Activated CD4-positive, alpha-beta T cell treated with anti-CD3 and anti-CD28 coated beads for 24 hours (primary cell): Measurements from ENCODE around the gene CHST11.

Experiments
- DNase-seq, 2 donors: peaks; one replicate each; pipeline ENCODE4 v3.0.0-alpha.2; 2020; ENCODE audit warnings: low read depth in 2 of 2

CHST11 gene

GRCh38 chr12:104504146-104504545, 47.4 kb downstream of the CHST11 start:
- no peak for DNase-seq

GRCh38 chr12:104505095-104505818, 48.5 kb downstream of the CHST11 start:
- DNase-seq: no peak

- DNase-seq: no peak
Observed at GRCh38 chr12:104506676-104507401, 50.1 kb downstream of the CHST11 start.

DNA sequence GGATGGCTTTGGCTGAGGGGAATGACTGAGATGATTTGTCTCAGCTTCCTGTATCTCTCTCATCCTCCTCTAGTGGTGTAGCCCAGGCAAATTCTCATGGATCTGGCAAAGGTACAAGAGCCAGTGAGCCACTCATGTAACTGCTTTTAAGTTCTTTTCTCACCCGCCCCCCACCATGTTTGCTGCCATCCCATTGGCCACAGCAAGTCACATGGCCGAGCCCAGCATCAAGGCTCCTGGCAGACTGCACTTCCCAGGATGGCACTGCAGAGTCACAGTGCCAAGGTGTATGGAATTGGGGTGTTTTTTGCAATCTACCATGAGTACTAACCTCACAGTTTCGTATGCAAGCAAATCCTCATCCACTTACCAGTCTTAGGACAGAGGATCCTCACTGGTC, 50.9 kb downstream of the CHST11 start:
- DNase-seq: no peak

DNA sequence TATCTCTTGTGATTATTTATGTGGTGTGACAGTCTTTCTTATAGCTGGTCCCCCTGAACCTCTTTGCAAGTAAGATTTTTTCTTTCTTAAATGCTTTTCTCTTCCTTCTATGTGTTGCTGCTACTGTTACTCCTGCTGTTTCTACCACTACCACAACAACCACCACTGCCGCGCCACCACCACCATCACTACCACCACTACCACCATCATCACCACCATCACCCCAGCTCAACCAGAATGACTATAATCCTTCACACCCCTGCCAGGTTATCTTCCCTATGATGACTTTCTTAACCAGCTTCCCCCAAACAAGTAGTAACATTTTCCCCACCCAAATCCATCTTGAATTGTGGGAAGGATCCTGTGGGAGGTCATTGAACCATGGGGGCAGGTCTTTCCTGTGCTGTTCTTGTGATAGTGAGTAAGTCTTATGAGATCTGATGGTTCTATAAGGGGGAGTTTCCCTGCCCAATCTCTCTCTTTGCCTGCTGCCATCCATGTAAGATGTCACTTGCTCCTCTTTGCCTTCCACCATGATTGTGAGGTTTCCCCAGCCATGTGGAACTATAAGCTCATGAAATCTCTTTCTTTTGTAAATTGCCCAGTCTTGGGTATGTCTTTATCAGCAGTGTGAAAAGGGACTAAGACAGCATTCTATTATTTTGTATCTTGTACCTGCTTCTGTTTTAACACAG, 52.2 kb downstream of the CHST11 start:
- DNase-seq: no peak

DNA sequence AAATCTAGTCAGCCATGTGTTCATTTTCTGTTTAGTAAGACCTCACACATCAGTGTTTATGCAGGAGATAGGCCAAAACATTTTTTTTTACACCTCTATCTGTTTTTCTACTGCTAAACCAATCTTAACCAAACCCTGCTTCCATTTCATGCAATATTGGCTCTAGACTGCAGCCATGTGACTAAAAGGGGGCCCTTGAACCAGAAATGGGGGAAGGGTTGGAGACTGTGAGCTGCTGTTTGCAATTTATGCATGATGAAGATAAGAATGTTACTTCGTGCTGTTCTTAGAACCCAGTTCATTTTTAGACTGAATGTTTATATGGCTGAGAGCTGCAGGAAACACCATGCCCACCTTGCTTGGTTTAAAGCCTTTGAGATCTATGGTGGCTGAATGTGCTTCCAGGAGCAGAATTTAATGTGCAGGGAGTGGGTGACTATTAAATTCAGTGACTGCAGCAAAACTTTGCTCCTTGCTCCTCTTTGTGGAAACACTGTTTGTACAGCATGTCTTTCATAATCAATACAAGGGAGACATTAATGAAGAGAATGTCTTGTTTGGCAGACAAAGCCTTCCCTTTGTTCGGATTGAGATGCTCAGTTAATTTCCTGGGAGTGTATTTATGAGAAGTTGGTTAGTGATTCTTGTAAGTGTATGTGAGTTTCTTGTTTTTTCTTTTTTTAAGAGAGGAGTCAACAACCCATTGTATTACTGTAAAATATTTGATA, 53.6 kb downstream of the CHST11 start:
- no peak for DNase-seq

GRCh38 chr12:104510873-104511440, 54.2 kb downstream of the CHST11 start:
- DNase-seq: no peak

DNA sequence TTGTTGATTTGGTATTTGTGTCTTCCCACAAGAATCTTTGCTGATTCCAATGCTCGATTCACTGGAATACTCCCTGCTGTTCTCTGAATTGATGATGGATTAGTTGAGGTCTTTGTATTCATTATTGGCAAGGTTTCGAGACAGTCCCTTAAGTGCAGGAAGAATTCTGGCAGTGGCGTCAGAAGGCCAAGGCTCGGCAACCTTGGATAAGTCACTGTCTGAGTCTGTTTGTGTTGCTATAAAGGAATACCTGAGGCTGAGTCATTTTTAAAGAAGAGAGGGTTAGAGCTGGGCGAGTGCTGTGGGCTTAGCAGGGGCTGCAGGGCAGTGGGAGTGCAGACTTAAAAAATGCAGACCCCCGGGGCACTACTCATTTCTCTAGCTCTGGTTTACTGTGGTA, 56.9 kb downstream of the CHST11 start:
- no peak for DNase-seq

GRCh38 chr12:104514092-104514810, 57.5 kb downstream of the CHST11 start:
- DNase-seq: no peak

- DNase-seq: no peak
Observed at GRCh38 chr12:104515899-104516298, 59.2 kb downstream of the CHST11 start.

DNA sequence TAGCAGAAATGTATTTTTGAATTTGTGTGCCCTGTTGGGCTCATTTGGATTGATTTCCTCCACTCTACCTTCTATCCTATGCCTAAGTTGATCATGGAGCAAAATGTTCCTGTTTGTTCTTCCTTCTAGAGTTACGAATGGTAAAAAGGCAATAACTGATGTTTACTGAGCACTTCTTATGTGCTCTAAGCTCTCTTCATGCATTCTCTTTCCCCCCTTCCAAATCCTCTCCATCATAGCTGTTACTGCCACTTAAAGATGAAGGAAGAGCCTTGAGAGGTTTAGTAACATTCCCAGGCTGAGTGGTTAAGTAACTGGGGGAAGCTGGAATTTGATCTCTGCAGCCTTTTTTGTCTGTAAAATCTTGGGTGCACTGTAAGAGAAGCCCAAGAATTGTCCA, 60.1 kb downstream of the CHST11 start:
- no peak for DNase-seq

GRCh38 chr12:104517880-104518279, 61.1 kb downstream of the CHST11 start:
- DNase-seq: no peak

DNA sequence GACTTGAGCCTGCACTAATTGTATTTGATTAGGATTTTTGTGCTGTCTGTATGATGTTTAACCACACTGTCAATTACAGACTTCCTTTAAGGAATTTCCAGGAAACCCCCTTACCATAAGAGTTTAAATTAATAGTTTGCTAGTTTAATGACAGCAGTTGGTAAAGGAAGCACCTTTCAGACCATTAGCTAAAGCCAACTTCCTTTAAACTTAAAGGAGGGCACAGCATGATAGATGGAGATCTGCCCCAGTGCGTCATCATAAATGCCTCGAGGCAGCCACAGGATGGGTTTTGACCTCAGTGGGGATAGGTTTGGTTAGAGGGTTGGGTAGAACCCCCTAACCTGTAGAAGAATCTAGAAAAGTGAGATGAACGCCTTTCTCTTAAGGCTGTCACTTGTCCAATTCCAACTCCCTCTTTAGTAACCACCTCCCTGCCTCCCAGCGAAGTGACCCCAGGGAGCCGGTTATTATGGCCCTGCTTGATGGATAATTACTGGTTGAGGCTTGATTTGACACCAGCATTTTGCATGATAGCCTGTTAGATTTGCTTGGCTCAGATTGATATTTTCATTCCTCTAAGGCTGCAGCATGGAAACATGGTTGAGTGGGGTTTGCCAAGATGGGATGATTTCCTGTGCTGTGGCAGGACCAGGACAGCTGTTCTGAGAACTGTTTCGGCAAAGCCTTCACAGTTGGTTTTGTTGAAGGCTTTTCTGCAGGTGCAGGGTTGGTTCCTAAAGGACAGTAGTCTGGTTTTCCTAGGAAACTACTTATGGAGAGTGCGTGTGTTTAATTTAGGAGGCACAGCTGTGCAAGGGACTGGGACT, 62.7 kb downstream of the CHST11 start:
- no peak for DNase-seq

- no peak for DNase-seq
Observed at GRCh38 chr12:104520242-104520900, 63.6 kb downstream of the CHST11 start.

DNA sequence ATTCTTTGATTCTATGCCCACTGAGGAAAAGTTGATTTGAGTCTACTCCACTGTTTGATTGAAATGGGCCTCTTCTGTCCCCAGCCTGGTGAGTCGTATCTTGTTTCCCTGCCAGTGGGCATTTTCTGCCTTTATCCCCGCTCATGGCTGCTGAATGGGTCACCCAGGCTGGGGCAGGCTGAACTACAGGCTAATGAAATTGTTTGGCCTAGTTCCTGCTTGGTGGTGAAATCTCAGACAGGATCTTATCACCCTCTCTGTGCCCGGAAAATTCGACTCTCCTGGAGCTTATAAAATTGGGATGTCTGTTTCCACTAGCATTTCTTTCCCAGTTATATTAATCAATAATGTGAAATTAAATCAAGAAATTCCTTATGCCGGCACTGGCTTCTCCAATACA, 65.0 kb downstream of the CHST11 start:
- DNase-seq: no peak

- DNase-seq: no peak
Observed at GRCh38 chr12:104522985-104523722, 66.4 kb downstream of the CHST11 start.

DNA sequence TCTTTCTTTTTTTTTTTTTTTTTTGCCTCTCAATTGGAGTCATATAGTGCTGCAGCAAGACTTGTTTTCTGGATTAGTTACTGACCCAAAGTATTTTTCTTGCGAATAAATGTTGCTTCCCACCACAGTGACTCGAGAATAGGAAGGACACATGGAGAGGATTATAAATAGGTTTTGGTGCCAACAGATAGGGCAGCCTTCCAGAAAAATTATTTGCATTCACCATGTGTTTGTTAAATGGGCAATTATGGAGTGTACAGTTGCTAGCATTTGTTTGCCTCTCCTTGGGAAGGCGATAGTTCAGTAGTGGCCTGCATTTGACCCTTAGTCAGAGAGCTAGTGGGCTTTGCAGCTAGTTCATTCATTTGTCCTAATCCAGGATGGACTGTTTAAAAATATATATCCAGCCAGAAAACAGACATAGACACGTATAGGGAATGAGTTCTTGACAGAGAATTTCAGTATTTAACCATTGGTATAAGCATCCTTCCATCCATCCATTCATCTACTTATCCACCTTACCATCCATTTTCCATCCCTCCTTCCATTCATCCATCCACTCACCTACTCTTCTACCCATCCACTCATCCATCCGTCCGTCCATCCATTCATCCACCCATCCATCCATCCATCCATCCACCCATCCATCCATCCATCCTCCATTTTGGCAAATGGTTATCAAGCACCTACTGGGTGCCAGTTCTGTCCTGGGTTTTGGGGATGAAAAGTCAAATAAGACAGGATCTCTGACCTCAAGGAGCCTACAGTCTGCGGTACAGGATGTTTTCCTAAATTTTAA, 67.5 kb downstream of the CHST11 start:
- no peak for DNase-seq

GRCh38 chr12:104526320-104526719, 69.6 kb downstream of the CHST11 start:
- DNase-seq: no peak
